Common myeloid progenitor, CD34-positive (primary cell): ENCODE results near the gene ANKRD34A.

Experiments
- CTCF ChIA-PET: fragments of 350-600 bp; sonication (Branson Sonifier 250); formaldehyde crosslinking; loops from one replicate; lab custom pipeline; 2021; ENCODE audit warnings: antibody characterized with exemption; lab: Charles Lee
- POLR2A ChIA-PET: fragments of 350-600 bp; sonication (Branson Sonifier 250); formaldehyde crosslinking; loops from one replicate; lab custom pipeline; 2021; ENCODE audit warnings: antibody characterized with exemption; lab: Charles Lee
- DNase-seq, 3 donors: peaks; one replicate each; pipeline versions ENCODE4 v3.0.0 to v3.0.0-alpha.2; 2013
- H3K27ac ChIP-seq, 2 experiments: 1 replicate in 1 of 2; 2 replicates in 1 of 2; pipeline ENCODE4 v1.7.0; 2013; ENCODE audit warnings: inconsistent platforms in 2 of 2, low read length in 2 of 2, mild to moderate bottlenecking in 2 of 2, low read depth in 1 of 2, moderate library complexity in 1 of 2; ENCODE audit not compliant: severe bottlenecking in 2 of 2, insufficient read depth in 1 of 2, poor library complexity in 1 of 2
- H3K27me3 ChIP-seq, 5 experiments: replicated peaks in 2 of 5; 1 replicate in 3 of 5; 2 replicates in 2 of 5; pipeline versions ENCODE4 v1.6.1 to v1.7.0; 2013; ENCODE audit warnings: low read length in 4 of 5, mild to moderate bottlenecking in 2 of 5, moderate library complexity in 2 of 5, inconsistent platforms in 1 of 5; ENCODE audit not compliant: insufficient read depth in 5 of 5, control insufficient read depth in 4 of 5
- H3K36me3 ChIP-seq, 4 experiments: 1 replicate in 2 of 4; 2 replicates in 2 of 4; pipeline versions ENCODE4 v1.6.1 to v1.7.0; 2013; ENCODE audit warnings: low read length in 3 of 4, control low read depth in 1 of 4, mild to moderate bottlenecking in 1 of 4; ENCODE audit not compliant: control insufficient read depth in 4 of 4, insufficient read depth in 4 of 4
- H3K4me1 ChIP-seq, 4 experiments: 1 replicate in 3 of 4; 2 replicates in 1 of 4; pipeline versions ENCODE4 v1.6.1 to v1.7.1; 2013; ENCODE audit warnings: low read length in 3 of 4, mild to moderate bottlenecking in 3 of 4, control low read depth in 1 of 4, inconsistent platforms in 1 of 4, moderate library complexity in 1 of 4; ENCODE audit not compliant: control insufficient read depth in 4 of 4, insufficient read depth in 4 of 4; ENCODE audit errors: control extremely low read depth in 1 of 4
- H3K4me3 ChIP-seq, 7 experiments: 1 replicate in 4 of 7; 2 replicates in 3 of 7; pipeline versions ENCODE4 v1.5.1 to v1.7.0; 2013; ENCODE audit warnings: mild to moderate bottlenecking in 7 of 7, low read length in 6 of 7, moderate library complexity in 6 of 7, inconsistent platforms in 2 of 7, low read depth in 2 of 7, control low read depth in 1 of 7; ENCODE audit not compliant: insufficient read depth in 4 of 7, control insufficient read depth in 1 of 7; ENCODE audit errors: extremely low read depth in 1 of 7
- H3K9me3 ChIP-seq, 5 experiments: 1 replicate in 4 of 5; 2 replicates in 1 of 5; pipeline versions ENCODE4 v1.6.1 to v1.7.1; 2013; ENCODE audit warnings: low read length in 4 of 5, mild to moderate bottlenecking in 2 of 5, inconsistent platforms in 1 of 5, low read depth in 1 of 5, moderate library complexity in 1 of 5; ENCODE audit not compliant: control insufficient read depth in 4 of 5, insufficient read depth in 2 of 5; ENCODE audit errors: control extremely low read depth in 1 of 5
- WGBS: methylation state at CpG from one replicate; pipeline ENCODE4 v1.1.5; 2013; ENCODE audit not compliant: insufficient coverage; 5-methylcytosine and 5-hydroxymethylcytosine counted together

The ANKRD34A gene

DNA sequence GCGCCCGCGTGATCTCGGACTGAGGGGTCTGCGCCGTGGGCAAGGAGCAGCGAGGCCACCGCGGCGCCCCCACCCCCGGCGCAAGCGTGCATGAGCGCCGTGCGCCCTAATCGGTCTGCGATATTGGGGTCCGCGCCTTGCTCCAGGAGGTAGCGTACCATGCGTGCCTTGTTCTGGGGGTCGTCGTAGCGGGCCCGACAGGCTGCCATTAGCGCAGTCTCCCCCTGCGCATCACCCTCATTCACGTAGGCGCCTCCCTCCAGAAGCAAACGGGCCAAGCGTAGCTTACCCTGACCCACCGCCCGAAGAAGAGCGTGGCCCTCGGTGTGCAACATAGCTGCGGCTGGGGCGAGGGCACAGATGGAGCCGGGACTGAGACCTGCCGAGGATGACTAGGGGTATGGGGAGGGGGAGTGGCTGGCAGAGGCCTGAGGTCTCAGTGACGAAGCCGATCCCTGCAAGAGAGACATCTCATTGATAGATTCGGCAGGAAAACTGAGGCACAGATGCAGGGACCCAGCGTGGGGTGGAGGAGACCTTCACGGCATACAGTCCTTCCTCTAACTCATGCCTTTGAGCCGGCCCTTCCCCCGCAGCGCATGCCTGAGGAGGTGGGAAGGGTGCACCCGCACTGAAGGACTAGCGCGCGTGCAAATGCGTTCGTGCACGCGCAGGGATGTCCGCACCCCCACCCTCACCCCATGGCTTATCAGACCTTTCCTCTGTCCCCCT, 2.8 kb downstream of the ANKRD34A start:
- peak in 2 of 3 donors; percentile 17 to 46 for DNase-seq
- WGBS: 0% methylated on average over 37 of the region's 57 CpGs
- CTCF ChIA-PET: no interaction called here

DNA sequence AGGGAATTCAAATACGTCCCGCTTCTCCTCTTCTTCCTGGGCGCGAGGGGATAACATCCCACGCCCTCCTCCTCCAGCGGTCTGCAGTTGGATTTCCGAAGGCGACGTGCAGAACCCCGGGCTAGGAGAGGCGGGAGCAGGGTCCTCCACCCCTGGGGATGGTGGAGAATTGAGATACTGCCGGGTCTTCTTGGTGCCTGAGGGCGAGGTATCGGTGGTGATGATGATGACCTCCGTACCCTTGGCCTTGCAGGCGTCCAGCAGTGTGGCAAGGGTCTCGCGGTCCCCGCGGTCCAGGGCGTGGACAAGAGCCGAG, 3.3 kb downstream of the ANKRD34A start:
- ChIA-PET POLR2A (no interaction called here), CTCF (no interaction called here)
- WGBS: 0% methylated on average over 5 of the region's 22 CpGs
- peak overlapping the region; percentile 71 to 95 (median 86) for H3K4me3 ChIP-seq
- no peak for DNase-seq
- no peaks in the 10 kb centered on the region for H3K9me3 ChIP-seq
- peaks cover 50 to 78% (median 73%) of the 10 kb centered on the region in 4 experiments for H3K4me1 ChIP-seq
- H3K27me3 ChIP-seq: peaks cover 0 to 3% (median 0%) of the 10 kb centered on the region in 5 experiments
- H3K27ac ChIP-seq: peak overlapping the region in 1 of 2 experiments; percentile 61
- no peaks in the 10 kb centered on the region for H3K36me3 ChIP-seq

More for the DNA sequence above, 2.8 kb downstream of the ANKRD34A start:
- H3K9me3 ChIP-seq: no peaks in the 10 kb centered on the region
- H3K27ac ChIP-seq: no peak overlapping the region
- no peaks in the 10 kb centered on the region for H3K36me3 ChIP-seq
- H3K27me3 ChIP-seq: peaks cover 0 to 3% (median 0%) of the 10 kb centered on the region in 5 experiments
- peaks cover 45 to 73% (median 68%) of the 10 kb centered on the region in 4 experiments for H3K4me1 ChIP-seq
- POLR2A ChIA-PET: no interaction called here
- peak overlapping the region; percentile 71 to 95 (median 86) for H3K4me3 ChIP-seq

DNA sequence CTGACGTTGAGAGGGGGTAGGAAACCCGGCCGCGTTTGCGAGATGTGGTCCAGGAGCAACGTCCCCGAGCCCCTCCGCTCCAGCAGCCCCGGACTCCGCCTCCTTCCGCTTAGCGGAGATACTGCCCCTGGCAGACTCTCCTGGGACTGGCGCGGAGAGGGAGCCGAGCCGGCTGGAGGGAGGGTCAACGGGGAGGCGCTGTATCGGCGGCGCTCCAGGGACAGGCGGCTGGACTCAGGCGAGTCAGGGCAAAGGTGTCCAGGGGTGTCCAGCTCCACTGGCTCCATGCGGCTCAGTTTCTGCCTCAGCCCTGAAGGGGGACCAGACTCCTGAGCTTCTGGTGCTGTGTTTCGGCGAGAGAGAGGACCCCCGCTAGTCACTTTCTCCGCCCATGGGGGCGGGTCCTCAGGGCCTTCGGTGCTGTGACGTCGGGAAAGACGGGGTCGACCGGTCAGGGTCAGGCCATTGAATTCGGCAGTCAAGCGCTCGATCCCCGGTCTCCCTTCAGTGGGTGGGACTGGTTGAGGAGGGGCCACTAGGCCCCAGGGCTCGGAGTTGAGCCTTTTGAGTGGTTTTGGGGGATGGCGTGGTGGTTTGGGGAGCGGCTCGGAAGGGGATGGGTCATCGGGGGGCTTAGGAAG, 3.8 kb downstream of the ANKRD34A start:
- no peaks in the 10 kb centered on the region for H3K36me3 ChIP-seq
- peak overlapping the region; percentile 15 to 61 for H3K27ac ChIP-seq
- POLR2A ChIA-PET: no interaction called here
- peak overlapping the region; percentile 71 to 95 (median 86) for H3K4me3 ChIP-seq
- 0% methylated on average over 35 of the region's 44 CpGs for WGBS
- peaks cover 0 to 3% (median 0%) of the 10 kb centered on the region in 5 experiments for H3K27me3 ChIP-seq
- DNase-seq: peak; percentile 59 to 69 (median 66)
- CTCF ChIA-PET: no interaction called here
- peaks cover 52 to 82% (median 78%) of the 10 kb centered on the region in 4 experiments for H3K4me1 ChIP-seq
- no peaks in the 10 kb centered on the region for H3K9me3 ChIP-seq

DNA sequence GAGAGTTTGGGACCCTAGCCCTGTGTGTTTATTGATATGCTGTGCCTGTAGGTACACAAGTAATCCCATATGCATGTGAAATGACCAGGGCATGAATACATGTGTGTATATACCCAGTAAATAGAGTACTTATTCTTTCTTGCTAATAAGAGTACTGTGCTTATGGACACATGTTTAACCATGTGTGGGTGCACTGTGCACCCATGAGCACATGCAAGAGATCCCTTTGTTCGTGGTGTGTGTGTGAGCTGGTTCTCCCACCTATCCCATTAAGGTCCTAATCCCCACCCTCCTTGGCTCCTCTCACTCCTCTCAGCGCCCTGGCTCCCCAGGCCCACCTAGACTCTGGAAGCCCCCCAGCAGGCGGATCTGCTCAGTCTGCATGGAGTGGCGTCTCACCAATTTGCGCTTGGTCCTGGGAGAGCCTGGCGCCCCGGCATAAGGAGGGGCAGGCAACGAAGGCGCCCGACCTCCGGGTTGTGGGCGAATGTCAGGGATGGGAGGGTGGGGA, 4.4 kb downstream of the ANKRD34A start:
- Histone ChIP-seq H3K27ac (no peak overlapping the region), H3K4me3 (peak overlapping the region; percentile 71 to 95 (median 86)), H3K27me3 (peaks cover 0 to 3% (median 0%) of the 10 kb centered on the region in 5 experiments), H3K9me3 (no peaks in the 10 kb centered on the region), H3K36me3 (peaks cover 0 to 3% (median 0%) of the 10 kb centered on the region in 4 experiments), H3K4me1 (peaks cover 46 to 83% (median 77%) of the 10 kb centered on the region in 4 experiments)
- CTCF ChIA-PET: interaction anchor here (0.8 to 1.0 kb wide), 2 partner anchors 9 to 102 kb away, joined by 3 read pairs; partner anchors contain the start of gene PIAS3
- 8% methylated on average over 4 of the region's 12 CpGs for WGBS
- POLR2A ChIA-PET: interaction anchor here (1.5 kb wide), 1 partner anchor 32 kb away, joined by 3 read pairs; the partner anchor contains the start of gene RBM8A
- no peak for DNase-seq

DNA sequence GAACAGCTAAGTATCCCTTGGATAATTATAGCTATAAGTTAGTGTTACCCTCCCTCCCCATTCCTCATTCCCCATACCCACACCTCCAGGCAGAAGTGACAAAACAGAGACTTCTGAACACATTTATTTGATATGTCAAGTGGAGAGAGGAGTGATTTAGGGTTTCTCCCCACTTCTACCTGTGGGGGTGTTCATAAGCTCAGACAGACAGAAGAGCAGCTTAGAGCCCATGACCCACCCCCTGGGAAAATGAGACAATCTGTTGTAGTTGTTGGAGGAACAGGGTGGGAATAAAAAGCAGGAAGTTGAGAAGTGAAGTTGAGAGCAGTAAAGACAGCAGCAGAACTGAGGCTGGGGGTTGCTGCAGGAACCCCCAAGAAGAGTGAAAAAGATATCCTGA, 5.0 kb downstream of the ANKRD34A start:
- ChIA-PET CTCF (interaction anchor here (0.8 to 1.4 kb wide), 3 partner anchors 10 to 133 kb away, joined by 3 read pairs; partner anchors contain the start of gene PIAS3), POLR2A (interaction anchor here (1.5 kb wide), 1 partner anchor 32 kb away, joined by 3 read pairs; the partner anchor contains the start of gene RBM8A)
- DNase-seq: no peak
- Histone ChIP-seq H3K36me3 (peaks cover 0 to 6% (median 0%) of the 10 kb centered on the region in 4 experiments), H3K4me3 (no peak overlapping the region), H3K27me3 (peaks cover 0 to 3% (median 0%) of the 10 kb centered on the region in 5 experiments), H3K4me1 (peaks cover 45 to 87% (median 76%) of the 10 kb centered on the region in 4 experiments), H3K27ac (no peak overlapping the region), H3K9me3 (no peaks in the 10 kb centered on the region)

DNA sequence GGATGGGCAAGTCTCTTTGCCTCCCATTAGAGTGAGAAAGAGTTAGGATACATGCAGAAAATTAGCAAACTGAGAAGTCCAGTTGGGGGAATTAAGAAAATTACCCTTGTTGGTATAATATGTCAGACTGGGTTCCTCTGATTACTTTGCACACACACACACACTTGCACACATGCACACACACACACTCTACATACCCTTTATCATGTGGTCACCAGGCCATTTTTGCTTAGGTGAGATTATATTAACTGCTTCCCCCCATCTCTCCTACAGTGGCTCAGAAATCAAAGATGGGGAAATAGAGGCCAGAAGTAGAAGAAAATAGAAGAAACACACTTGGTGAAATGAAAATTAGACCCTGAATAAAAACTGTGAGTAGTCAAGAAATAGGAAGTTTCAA, 5.6 kb downstream of the ANKRD34A start:
- ChIA-PET POLR2A (interaction anchor here (1.5 to 1.8 kb wide), 2 partner anchors 16 to 31 kb away, joined by 3 to 7 read pairs; partner anchors contain the start of gene RBM8A), CTCF (interaction anchor here (1.0 to 1.9 kb wide), 6 partner anchors 10 to 132 kb away, joined by 3 to 9 read pairs (median 4); partner anchors contain the start of gene NUDT17)
- H3K4me3 ChIP-seq: peak overlapping the region in 1 of 7 experiments; percentile 85
- H3K4me1 ChIP-seq: peaks cover 39 to 83% (median 71%) of the 10 kb centered on the region in 4 experiments
- no peaks in the 10 kb centered on the region for H3K9me3 ChIP-seq
- H3K36me3 ChIP-seq: peaks cover 0 to 6% (median 0%) of the 10 kb centered on the region in 4 experiments
- H3K27ac ChIP-seq: no peak overlapping the region
- DNase-seq: no peak
- peaks cover 0 to 3% (median 0%) of the 10 kb centered on the region in 5 experiments for H3K27me3 ChIP-seq
